GM12892 (cell line): ENCODE data around the gene PPM1L.

Experiments
- DNase-seq: peaks from one replicate; pipeline ENCODE4 v3.0.0; 2011; ENCODE audit not compliant: insufficient read length
- FAIRE-seq: peaks from 2 replicates; lab custom pipeline; 2011; peaks lifted over from hg19 to GRCh38; lab: Jason Lieb, UNC
- POLR2A ChIP-seq: IDR thresholded peaks from 2 replicates; pipeline ENCODE4 v1.6.1; 2011; ENCODE audit warnings: low read depth, low read length, control low read depth
- POLR2AphosphoS5 ChIP-seq: IDR thresholded peaks from 2 replicates; pipeline ENCODE4 v1.6.1; 2011; ENCODE audit warnings: low read depth, low read length, control low read depth
- TAF1 ChIP-seq: IDR thresholded peaks from 2 replicates; pipeline ENCODE4 v1.6.1; 2011; ENCODE audit warnings: low read depth, mild to moderate bottlenecking, control low read depth, low read length, borderline replicate concordance

Gene PPM1L

DNA sequence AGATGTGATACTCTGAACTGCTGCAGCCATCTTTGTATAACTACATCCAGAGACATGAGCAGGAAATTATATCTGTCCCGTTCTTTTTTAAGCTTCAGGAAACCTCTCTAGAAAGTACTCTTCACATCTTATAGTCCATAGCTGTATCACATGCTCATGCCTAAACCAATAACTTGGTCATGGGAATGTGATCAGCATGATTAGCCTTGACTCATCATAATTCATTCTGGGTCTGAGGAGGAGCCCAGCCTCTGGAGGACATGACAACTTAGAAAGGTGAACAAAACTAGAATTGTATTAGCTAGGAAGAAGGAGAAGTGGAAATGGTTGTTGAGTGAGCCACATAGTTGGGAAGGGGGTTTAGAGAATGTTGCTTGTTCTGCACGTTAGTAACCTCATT is 12.9 kb downstream of the PPM1L start:
- FAIRE-seq (no peak), DNase-seq (no peak)
- no peak for TF ChIP-seq POLR2A
- TF ChIP-seq POLR2AphosphoS5: no peak
- TF ChIP-seq TAF1: no peak

GRCh38 chr3:160771811-160772459 is 15.9 kb downstream of the PPM1L start:
- TF ChIP-seq TAF1 (no peak), POLR2AphosphoS5 (no peak), POLR2A (no peak)
- DNase-seq (no peak), FAIRE-seq (no peak)

- no peak for FAIRE-seq
- no peak for TF ChIP-seq TAF1
- no peak for TF ChIP-seq POLR2AphosphoS5
- TF ChIP-seq POLR2A: no peak
These were observed 17.7 kb downstream of the PPM1L start for GRCh38 chr3:160773722-160774121.

GRCh38 chr3:160774172-160774571 is 18.1 kb downstream of the PPM1L start:
- DNase-seq (no peak), FAIRE-seq (no peak)
- TF ChIP-seq POLR2A (no peak), POLR2AphosphoS5 (no peak), TAF1 (no peak)

More at GRCh38 chr3:160773722-160774121, 17.7 kb downstream of the PPM1L start:
- DNase-seq: no peak

GRCh38 chr3:160778480-160778879 is 22.4 kb downstream of the PPM1L start:
- TF ChIP-seq POLR2A (no peak), POLR2AphosphoS5 (no peak), TAF1 (no peak)
- no peak for FAIRE-seq
- DNase-seq: no peak

GRCh38 chr3:160779040-160779439 is 23.0 kb downstream of the PPM1L start:
- DNase-seq: no peak
- TF ChIP-seq POLR2AphosphoS5: no peak
- TF ChIP-seq POLR2A: no peak
- TF ChIP-seq TAF1: no peak
- no peak for FAIRE-seq

DNA sequence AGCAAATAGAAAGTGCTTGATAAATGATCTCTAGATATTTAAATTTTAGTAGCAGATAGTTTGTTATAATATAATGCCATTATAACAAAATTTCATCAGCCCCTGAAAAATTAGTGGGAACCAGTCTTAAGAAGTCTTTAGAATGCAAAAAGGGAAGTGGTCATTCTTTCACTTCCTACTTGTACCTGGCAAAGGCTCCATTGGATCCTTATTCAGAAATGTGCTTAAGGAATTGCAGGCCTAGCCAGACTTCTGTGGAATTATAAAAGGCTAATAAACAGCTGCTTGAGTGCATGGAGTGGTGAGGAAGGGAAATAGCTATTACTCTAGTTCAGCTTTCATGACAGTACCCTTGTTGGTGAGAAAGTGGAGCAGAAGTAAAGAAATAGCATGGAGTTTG is 24.2 kb downstream of the PPM1L start:
- no peak for TF ChIP-seq POLR2A
- no peak for TF ChIP-seq TAF1
- TF ChIP-seq POLR2AphosphoS5: no peak
- DNase-seq: no peak
- FAIRE-seq: no peak

DNA sequence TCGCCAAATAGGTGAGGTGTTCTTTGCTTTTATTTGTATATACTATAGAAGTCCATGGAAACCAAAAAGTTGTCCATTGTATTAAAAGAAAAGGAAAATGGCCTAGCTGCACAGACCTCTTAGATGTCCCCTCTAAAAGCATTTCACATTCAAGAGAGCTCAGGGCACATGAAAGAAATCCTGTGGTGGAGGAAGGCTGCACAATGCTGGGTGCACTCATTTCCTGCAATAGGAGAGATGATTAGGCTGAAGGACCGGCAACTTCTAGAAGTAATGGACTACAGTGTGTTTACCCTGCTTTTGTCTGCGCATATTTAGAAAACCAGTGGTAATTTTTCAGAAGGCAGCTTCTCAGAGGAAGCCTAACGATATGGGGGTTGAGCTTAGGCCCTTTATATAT is 25.4 kb downstream of the PPM1L start:
- DNase-seq (no peak), FAIRE-seq (no peak)
- TF ChIP-seq POLR2A: no peak
- no peak for TF ChIP-seq POLR2AphosphoS5
- TF ChIP-seq TAF1: no peak

GRCh38 chr3:160781863-160782262 is 25.8 kb downstream of the PPM1L start:
- DNase-seq (no peak), FAIRE-seq (no peak)
- TF ChIP-seq POLR2A (no peak), POLR2AphosphoS5 (no peak), TAF1 (no peak)

DNA sequence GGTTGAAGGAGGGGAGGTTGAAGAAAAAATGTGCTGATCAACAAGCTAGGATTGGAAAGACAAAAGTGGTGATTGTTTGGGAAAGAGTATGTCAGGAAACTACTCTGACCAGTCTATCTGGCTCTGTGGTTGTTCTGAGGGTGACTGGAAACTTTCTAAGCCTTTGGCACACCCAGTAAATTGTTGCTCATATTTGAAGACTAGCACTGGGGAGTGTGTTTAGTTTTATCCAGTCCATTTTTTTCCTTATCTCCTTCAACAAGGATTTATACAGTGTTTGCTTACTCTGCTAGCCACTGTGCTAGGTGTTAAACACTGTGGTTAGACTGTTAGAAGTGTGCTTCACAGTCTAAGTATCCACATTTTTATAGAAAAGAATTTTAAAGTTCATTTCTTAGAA is 28.8 kb downstream of the PPM1L start:
- TF ChIP-seq POLR2A (no peak), POLR2AphosphoS5 (no peak), TAF1 (no peak)
- no peak for FAIRE-seq

GRCh38 chr3:160790726-160791125 is 34.7 kb downstream of the PPM1L start:
- FAIRE-seq: no peak
- TF ChIP-seq POLR2AphosphoS5: no peak
- TF ChIP-seq TAF1: no peak
- TF ChIP-seq POLR2A: no peak
- no peak for DNase-seq

More for the DNA sequence above, 28.8 kb downstream of the PPM1L start:
- DNase-seq: no peak

DNA sequence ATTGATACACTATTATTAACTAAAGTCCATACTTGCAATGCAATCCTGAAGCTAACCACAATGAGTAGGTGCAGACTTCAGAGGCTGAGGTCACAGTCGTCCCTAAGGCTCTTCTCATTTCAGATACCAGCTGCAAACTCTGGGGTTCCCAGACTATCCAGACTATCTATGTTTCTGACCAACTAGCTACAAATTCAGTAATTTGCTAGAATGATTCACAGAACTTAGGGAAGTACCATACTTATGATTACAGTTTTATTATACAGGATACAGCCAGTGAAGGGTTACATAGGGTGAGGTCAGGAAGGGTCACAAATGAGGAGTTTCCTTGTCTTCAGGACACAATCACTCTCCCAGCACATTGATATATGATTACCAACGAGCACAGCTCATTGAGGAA is 36.5 kb downstream of the PPM1L start:
- FAIRE-seq (no peak), DNase-seq (no peak)
- TF ChIP-seq TAF1 (no peak), POLR2A (no peak)

GRCh38 chr3:160793722-160794252 is 37.8 kb downstream of the PPM1L start:
- TF ChIP-seq POLR2AphosphoS5 (no peak), TAF1 (no peak), POLR2A (no peak)
- FAIRE-seq (no peak), DNase-seq (no peak)
